ENCODE measurements around the gene LCN6.

Gene LCN6

GRCh38 chr9:136729926-136730325, 18.4 kb downstream of the LCN6 start:
- peaks cover 16% of the 10 kb centered on the region for H3K27me3 ChIP-seq (replicated peaks; ENCODE audit: insufficient read depth, low read length)
- TF ChIP-seq CTCF (IDR thresholded peaks at IDR 0.05; ENCODE audit: low read length) (no peak), EZH2 (optimal IDR thresholded peaks at IDR 0.05; ENCODE audit: low read depth, low read length) (no peak), EZH2phosphoT487 (IDR thresholded peaks at IDR 0.05; ENCODE audit: low read length) (no peak)
- peaks cover 28% of the 10 kb centered on the region for H3K79me2 ChIP-seq (ENCODE audit: low read length)
- no peaks in the 10 kb centered on the region for H3K9me3 ChIP-seq (replicated peaks; ENCODE audit: insufficient read depth, low read length)
- H3K4me3 ChIP-seq (ENCODE audit: low read length): no peak overlapping the region
- no peaks in the 10 kb centered on the region for H3K9me2 ChIP-seq (replicated peaks; ENCODE audit: insufficient read depth, low read length)
- H4K20me1 ChIP-seq (ENCODE audit: insufficient read depth, low read length): peaks cover 16% of the 10 kb centered on the region
- no peak overlapping the region for H3K27ac ChIP-seq (ENCODE audit: low read length)
- H3F3A ChIP-seq (ENCODE audit: insufficient read depth, low read length): peaks cover 20% of the 10 kb centered on the region
- H3K36me3 ChIP-seq (replicated peaks; ENCODE audit: insufficient read depth, low read length): peaks cover 12% of the 10 kb centered on the region
- no peak for DNase-seq
- no peak overlapping the region for H2AFZ ChIP-seq (ENCODE audit: low read length)
- H3K4me1 ChIP-seq (ENCODE audit: low read length): peaks cover 17% of the 10 kb centered on the region
- no peak overlapping the region for H3K9ac ChIP-seq (ENCODE audit: low read length)
- H3K4me2 ChIP-seq (ENCODE audit: low read depth, low read length): no peak overlapping the region

- Histone ChIP-seq H3K4me1 (ENCODE audit: low read length) (peaks cover 17% of the 10 kb centered on the region), H3K9ac (ENCODE audit: low read length) (no peak overlapping the region), H2AFZ (ENCODE audit: low read length) (no peak overlapping the region), H3K79me2 (ENCODE audit: low read length) (peaks cover 28% of the 10 kb centered on the region), H3K9me2 (replicated peaks; ENCODE audit: insufficient read depth, low read length) (no peaks in the 10 kb centered on the region), H3K4me3 (ENCODE audit: low read length) (peak overlapping the region; percentile 80; the same call in 1 of the 2 replicates), H3K4me2 (ENCODE audit: low read depth, low read length) (peak overlapping the region; percentile 99; the same call in 1 of the 2 replicates), H3K27ac (ENCODE audit: low read length) (no peak overlapping the region), H3K36me3 (replicated peaks; ENCODE audit: insufficient read depth, low read length) (peaks cover 12% of the 10 kb centered on the region), H3K27me3 (replicated peaks; ENCODE audit: insufficient read depth, low read length) (peaks cover 14% of the 10 kb centered on the region), H3K9me3 (replicated peaks; ENCODE audit: insufficient read depth, low read length) (no peaks in the 10 kb centered on the region), H4K20me1 (ENCODE audit: insufficient read depth, low read length) (peaks cover 23% of the 10 kb centered on the region), H3F3A (ENCODE audit: insufficient read depth, low read length) (peaks cover 26% of the 10 kb centered on the region)
- no peak for DNase-seq
- TF ChIP-seq EZH2 (optimal IDR thresholded peaks at IDR 0.05; ENCODE audit: low read depth, low read length) (no peak), CTCF (IDR thresholded peaks at IDR 0.05; ENCODE audit: low read length) (no peak), EZH2phosphoT487 (IDR thresholded peaks at IDR 0.05; ENCODE audit: low read length) (no peak)
These were observed 19.2 kb downstream of the LCN6 start for GRCh38 chr9:136729144-136729543.

GRCh38 chr9:136728548-136729123, 19.7 kb downstream of the LCN6 start:
- peak; percentile 16 for DNase-seq
- Histone ChIP-seq H4K20me1 (ENCODE audit: insufficient read depth, low read length) (peaks cover 28% of the 10 kb centered on the region), H3K27ac (ENCODE audit: low read length) (no peak overlapping the region), H3K4me2 (ENCODE audit: low read depth, low read length) (peak overlapping the region; percentile 99), H3K4me3 (ENCODE audit: low read length) (peak overlapping the region; percentile 80), H3K79me2 (ENCODE audit: low read length) (peaks cover 28% of the 10 kb centered on the region), H3K4me1 (ENCODE audit: low read length) (peaks cover 17% of the 10 kb centered on the region), H2AFZ (ENCODE audit: low read length) (peak overlapping the region; percentile 95), H3K9me3 (replicated peaks; ENCODE audit: insufficient read depth, low read length) (no peaks in the 10 kb centered on the region), H3K9ac (ENCODE audit: low read length) (peak overlapping the region; percentile 78), H3K36me3 (replicated peaks; ENCODE audit: insufficient read depth, low read length) (peaks cover 12% of the 10 kb centered on the region), H3K27me3 (replicated peaks; ENCODE audit: insufficient read depth, low read length) (peaks cover 10% of the 10 kb centered on the region), H3K9me2 (replicated peaks; ENCODE audit: insufficient read depth, low read length) (no peaks in the 10 kb centered on the region), H3F3A (ENCODE audit: insufficient read depth, low read length) (peaks cover 31% of the 10 kb centered on the region)
- TF ChIP-seq EZH2 (optimal IDR thresholded peaks at IDR 0.05; ENCODE audit: low read depth, low read length): no peak
- no peak for TF ChIP-seq EZH2phosphoT487 (IDR thresholded peaks at IDR 0.05; ENCODE audit: low read length)

- Histone ChIP-seq H3K27me3 (replicated peaks; ENCODE audit: insufficient read depth, low read length) (peaks cover 6% of the 10 kb centered on the region), H4K20me1 (ENCODE audit: insufficient read depth, low read length) (peaks cover 34% of the 10 kb centered on the region), H3K9ac (ENCODE audit: low read length) (peak overlapping the region; percentile 78), H3K27ac (ENCODE audit: low read length) (no peak overlapping the region), H3K4me3 (ENCODE audit: low read length) (peak overlapping the region; percentile 80), H3K9me3 (replicated peaks; ENCODE audit: insufficient read depth, low read length) (no peaks in the 10 kb centered on the region), H2AFZ (ENCODE audit: low read length) (peak overlapping the region; percentile 95), H3K9me2 (replicated peaks; ENCODE audit: insufficient read depth, low read length) (no peaks in the 10 kb centered on the region), H3K79me2 (ENCODE audit: low read length) (peaks cover 28% of the 10 kb centered on the region), H3F3A (ENCODE audit: insufficient read depth, low read length) (peaks cover 35% of the 10 kb centered on the region), H3K4me1 (ENCODE audit: low read length) (peaks cover 17% of the 10 kb centered on the region), H3K36me3 (replicated peaks; ENCODE audit: insufficient read depth, low read length) (peaks cover 12% of the 10 kb centered on the region), H3K4me2 (ENCODE audit: low read depth, low read length) (peak overlapping the region; percentile 99)
- peak; percentile 82 for DNase-seq
- TF ChIP-seq EZH2phosphoT487 (IDR thresholded peaks at IDR 0.05; ENCODE audit: low read length) (no peak), CTCF (IDR thresholded peaks at IDR 0.05; ENCODE audit: low read length) (peak; percentile 68), EZH2 (optimal IDR thresholded peaks at IDR 0.05; ENCODE audit: low read depth, low read length) (no peak)
These were observed 20.2 kb downstream of the LCN6 start for GRCh38 chr9:136728080-136728547.
